IMR-90 (cell line): ENCODE results near the gene TAF4. TPM values are rescaled to one million over a fixed set of nuclear protein-coding genes. Genes with fewer than 3 reads are reported as not detected.

Experiments used
- ATAC-seq: fragments of 200-7000 bp; cut with Tn5 transposase; 2 replicates; pipeline ENCODE4 v1.9.1; 2020; ENCODE audit warnings: low read depth, mild to moderate bottlenecking, moderate library complexity
- BruUV-seq: library from RNA; stranded (reverse); fragments of 400-500 nt; replicated peaks from 2 replicates; lab custom pipeline; 2021; lab: Mats Ljungman, UMichigan
- CTCF ChIA-PET: fragments of 300-600 bp; formaldehyde crosslinking; extraction: SDS; loops from one replicate; lab custom pipeline; 2021; ENCODE audit warnings: antibody characterized with exemption; lab: Yijun Ruan, JAX
- POLR2A ChIA-PET: fragments of 300-600 bp; sonication (Branson Sonifier 250); formaldehyde crosslinking; loops from one replicate; lab custom pipeline; 2022; ENCODE audit warnings: antibody characterized with exemption; ENCODE audit not compliant: unreplicated experiment; lab: Charles Lee
- DNase-seq: peaks from one replicate; pipeline ENCODE4 v3.0.0; 2013
- H2AFZ ChIP-seq: replicated peaks from 2 replicates; pipeline ENCODE3; 2013; ENCODE audit warnings: low read length, mild to moderate bottlenecking; ENCODE audit not compliant: poor library complexity
- H2AK5ac ChIP-seq: 2 replicates; pipeline ENCODE4 v1.6.1; 2013; ENCODE audit warnings: low read depth, low read length, inconsistent platforms
- H2AK9ac ChIP-seq: replicated peaks from 2 replicates; pipeline ENCODE3; 2013; ENCODE audit warnings: mild to moderate bottlenecking, low read depth, low read length, moderate library complexity; ENCODE audit not compliant: poor library complexity
- H2BK120ac ChIP-seq: 2 replicates; pipeline ENCODE4 v1.6.1; 2013; ENCODE audit warnings: low read depth, low read length, inconsistent platforms
- H2BK15ac ChIP-seq: 3 replicates; pipeline ENCODE4 v1.6.1; 2013; ENCODE audit warnings: low read depth, low read length, inconsistent platforms
- H2BK20ac ChIP-seq: 2 replicates; pipeline ENCODE4 v1.6.1; 2013; ENCODE audit warnings: low read depth, mild to moderate bottlenecking, inconsistent platforms, low read length, moderate library complexity
- H2BK5ac ChIP-seq: 2 replicates; pipeline ENCODE4 v1.6.1; 2013; ENCODE audit warnings: mild to moderate bottlenecking, low read depth, low read length, inconsistent platforms; ENCODE audit not compliant: poor library complexity, severe bottlenecking
- H3K14ac ChIP-seq: replicated peaks from 2 replicates; pipeline ENCODE4 v1.6.1; 2013; ENCODE audit warnings: low read depth, low read length, inconsistent platforms
- H3K18ac ChIP-seq: 2 replicates; pipeline ENCODE4 v1.6.1; 2013; ENCODE audit warnings: low read depth, low read length, control low read depth
- H3K23ac ChIP-seq: 2 replicates; pipeline ENCODE4 v1.6.1; 2013; ENCODE audit warnings: low read depth, low read length, inconsistent platforms
- H3K27ac ChIP-seq: 2 replicates; pipeline ENCODE4 v1.5.1; 2013; ENCODE audit warnings: mild to moderate bottlenecking, control low read depth, low read length; ENCODE audit not compliant: insufficient read depth
- H3K27me3 ChIP-seq: 2 replicates; pipeline ENCODE4 v1.6.1; 2013; ENCODE audit warnings: low read length; ENCODE audit not compliant: control insufficient read depth, insufficient read depth
- H3K36me3 ChIP-seq: 2 replicates; pipeline ENCODE4 v1.6.1; 2013; ENCODE audit warnings: low read length, mixed read lengths; ENCODE audit not compliant: control insufficient read depth, insufficient read depth
- H3K4ac ChIP-seq: 2 replicates; pipeline ENCODE4 v1.6.1; 2013; ENCODE audit warnings: low read depth, low read length, inconsistent platforms
- H3K4me1 ChIP-seq: 2 replicates; pipeline ENCODE4 v1.6.1; 2013; ENCODE audit warnings: low read length, mixed read lengths; ENCODE audit not compliant: control insufficient read depth, insufficient read depth
- H3K4me2 ChIP-seq: 2 replicates; pipeline ENCODE4 v1.6.1; 2013; ENCODE audit warnings: low read depth, mild to moderate bottlenecking, control low read depth, low read length, moderate library complexity
- H3K4me3 ChIP-seq: 2 replicates; pipeline ENCODE4 v1.5.1; 2013; ENCODE audit warnings: low read depth, mild to moderate bottlenecking, control low read depth, low read length, moderate library complexity; ENCODE audit not compliant: insufficient read depth
- H3K56ac ChIP-seq: 2 replicates; pipeline ENCODE4 v1.6.1; 2013; ENCODE audit warnings: low read length, inconsistent platforms; ENCODE audit not compliant: insufficient read depth; ENCODE audit errors: extremely low read depth
- H3K79me1 ChIP-seq, 2 experiments: 2 replicates each; pipeline ENCODE4 v1.6.1; 2013; ENCODE audit warnings: low read length in 2 of 2, inconsistent platforms in 1 of 2, low read depth in 1 of 2
- H3K9ac ChIP-seq: 2 replicates; pipeline ENCODE4 v1.6.1; 2013; ENCODE audit warnings: low read depth, low read length, control low read depth
- H3K9me1 ChIP-seq: 2 replicates; pipeline ENCODE4 v1.6.1; 2013; ENCODE audit warnings: low read length, inconsistent platforms; ENCODE audit not compliant: insufficient read depth
- H3K9me3 ChIP-seq: 2 replicates; pipeline ENCODE4 v1.6.1; 2013; ENCODE audit warnings: low read length; ENCODE audit not compliant: control insufficient read depth, insufficient read depth
- H4K20me1 ChIP-seq: 2 replicates; pipeline ENCODE4 v1.6.1; 2013; ENCODE audit warnings: low read length, inconsistent platforms; ENCODE audit not compliant: insufficient read depth
- H4K5ac ChIP-seq: 2 replicates; pipeline ENCODE4 v1.6.1; 2013; ENCODE audit warnings: mild to moderate bottlenecking, low read depth, low read length, control low read depth
- H4K8ac ChIP-seq, 2 experiments: 2 replicates each; pipeline ENCODE4 v1.6.1; 2013; ENCODE audit warnings: low read depth in 2 of 2, low read length in 2 of 2, control low read depth in 1 of 2, inconsistent platforms in 1 of 2
- H4K91ac ChIP-seq: 2 replicates; pipeline ENCODE4 v1.6.1; 2013; ENCODE audit warnings: low read depth, low read length, inconsistent platforms; ENCODE audit not compliant: insufficient read depth
- CTCF ChIP-seq: conservative IDR thresholded peaks from 2 replicates; pipeline ENCODE4 v1.5.1; 2012; ENCODE audit warnings: mild to moderate bottlenecking, low read depth, low read length, improper control_type of control experiment
- MAZ ChIP-seq: IDR thresholded peaks from 2 replicates; pipeline ENCODE4 v1.6.1; 2012; ENCODE audit warnings: low read depth, mild to moderate bottlenecking, low read length, improper control_type of control experiment, moderate library complexity, borderline replicate concordance
- RAD21 ChIP-seq: IDR thresholded peaks from 2 replicates; pipeline ENCODE4 v1.6.1; 2012; ENCODE audit warnings: low read length, improper control_type of control experiment
- WGBS, 2 experiments: methylation state at CpG; one replicate each; pipeline versions ENCODE4 v1.1.5 to v1.1.7; 2013; ENCODE audit warnings: missing lambda C conversion rate in 2 of 2; ENCODE audit not compliant: insufficient read length in 1 of 2; ENCODE audit errors: extremely low coverage in 2 of 2; 5-methylcytosine and 5-hydroxymethylcytosine counted together
- dilution Hi-C: fragments of 300-500 bp; cut with HindIII; formaldehyde crosslinking; loops from one replicate; pipeline ENCODE4 v1.14.3; 2018; ENCODE audit warnings: low sequenced_read_pairs; ENCODE audit not compliant: unreplicated experiment
- in situ Hi-C: fragments of 300-500 bp; cut with MboI; formaldehyde crosslinking; loops from 3 replicates; pipeline ENCODE4 v1.14.3; 2019; ENCODE audit warnings: low sequenced_read_pairs, inconsistent platforms, mixed read lengths
- intact Hi-C: fragments of 100-400 bp; cut with micrococcal nuclease; formaldehyde crosslinking; loops from 2 replicates; pipeline ENCODE4 v1.10.0; 2022
- polyA plus RNA-seq, 3 experiments: library from polyadenylated mRNA; depleted of rRNA; stranded (reverse); fragments of >200 nt; gene quantifications; 2 replicates each; pipeline ENCODE4 v1.2.3, GENCODE V29; 2012; ENCODE audit warnings: low replicate concordance in 1 of 3
- total RNA-seq: library from RNA; depleted of rRNA; stranded (reverse); fragments of >200 nt; gene quantifications from 2 replicates; pipeline ENCODE4 v1.2.3, GENCODE V29; 2012

The TAF4 gene
- total and polyA plus RNA-seq, 2 of the 4 experiments (the other 2 are of a cell fraction) = 1.4 to 5.1 TPM

DNA sequence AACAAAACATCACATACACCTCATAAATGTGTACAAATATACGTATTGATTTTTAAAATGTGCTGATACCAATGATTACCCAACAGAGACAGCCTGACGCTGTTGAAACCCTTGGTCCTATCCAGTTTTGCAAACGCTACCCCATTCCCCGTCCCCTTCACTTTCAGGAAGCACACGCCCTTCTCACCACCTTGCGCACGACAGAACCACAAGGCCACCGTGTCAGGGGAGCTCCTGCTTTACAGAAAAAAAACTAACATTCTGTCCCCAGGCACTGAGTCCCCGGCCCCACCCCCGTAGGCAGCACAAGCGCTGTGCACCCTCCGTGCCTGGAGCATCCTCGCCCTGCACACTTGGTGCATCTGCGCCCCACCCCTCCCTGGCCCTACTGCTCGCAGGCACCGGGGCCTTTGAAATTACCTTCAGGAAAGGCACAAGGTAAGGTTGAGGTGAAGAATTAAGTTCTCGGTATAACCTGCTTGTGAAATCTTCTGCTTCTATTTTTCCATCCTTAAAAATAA lies 58.5 kb downstream of the TAF4 start:
- dilution Hi-C loops (no loop called here), in situ Hi-C loops (loop anchor here (25.0 kb wide), 1 partner anchor 380 kb away; the partner anchor contains the start of gene RPS21), intact Hi-C loops (no loop called here)
- H2BK120ac ChIP-seq = no peak overlapping the region
- H3K18ac ChIP-seq = no peak overlapping the region
- H3K23ac ChIP-seq = no peak overlapping the region
- H3K9me3 ChIP-seq = no peaks in the 10 kb centered on the region
- DNase-seq = no peak
- BruUV-seq = no TSS peak
- ATAC-seq = no peak
- peaks cover 0 to 9% of the 10 kb centered on the region in 2 experiments; a peak in 2 of 4 replicates for H3K79me1 ChIP-seq
- peaks cover 57% of the 10 kb centered on the region for H3K36me3 ChIP-seq
- H4K5ac ChIP-seq = no peak overlapping the region
- H2BK5ac ChIP-seq = no peak overlapping the region
- no peak overlapping the region for H3K4me3 ChIP-seq
- H3K4ac ChIP-seq = no peak overlapping the region
- H2AK9ac ChIP-seq = no peak overlapping the region
- H4K20me1 ChIP-seq = peaks cover 11% of the 10 kb centered on the region
- H3K4me2 ChIP-seq = no peak overlapping the region
- CTCF ChIA-PET = no interaction called here
- no peak overlapping the region for H2BK20ac ChIP-seq
- H4K8ac ChIP-seq = no peak overlapping the region
- H3K56ac ChIP-seq = no peak overlapping the region
- H3K27ac ChIP-seq = no peak overlapping the region
- no peaks in the 10 kb centered on the region for H3K9me1 ChIP-seq
- no CpG with 5 or more reads among the region's 17 CpGs for WGBS, 2 experiments
- no peak overlapping the region for H4K91ac ChIP-seq
- POLR2A ChIA-PET = no interaction called here
- H3K4me1 ChIP-seq = peaks cover 2% of the 10 kb centered on the region; the same call in 1 of the 2 replicates
- no peak overlapping the region for H2AK5ac ChIP-seq
- H2AFZ ChIP-seq = no peak overlapping the region
- no peaks in the 10 kb centered on the region for H3K27me3 ChIP-seq
- H3K14ac ChIP-seq = no peak overlapping the region
- H2BK15ac ChIP-seq = no peak overlapping the region
- H3K9ac ChIP-seq = no peak overlapping the region
- TF ChIP-seq MAZ = no peak
- TF ChIP-seq CTCF = no peak
- no peak for TF ChIP-seq RAD21
